B cell (primary cell): ENCODE data around the gene POLR3G. TPM values are rescaled to one million over a fixed set of nuclear protein-coding genes. Genes with fewer than 3 reads are reported as not detected.

Experiments
- ATAC-seq: fragments of 200-7000 bp; cut with Tn5 transposase; one replicate; pipeline ENCODE4 v1.10.0; 2021; ENCODE audit warnings: low read depth, mild to moderate bottlenecking, moderate number of reproducible peaks, moderate library complexity
- CTCF ChIA-PET: fragments of 350-600 bp; sonication (Branson Sonifier 250); formaldehyde crosslinking; loops from one replicate; lab custom pipeline; 2021; ENCODE audit warnings: antibody characterized with exemption, inconsistent platforms; lab: Charles Lee
- POLR2A ChIA-PET: fragments of 350-600 bp; sonication (Branson Sonifier 250); formaldehyde crosslinking; loops from one replicate; lab custom pipeline; 2021; ENCODE audit warnings: antibody characterized with exemption; lab: Charles Lee
- DNase-seq: peaks from one replicate; pipeline ENCODE4 v3.0.0; 2013
- H2AFZ ChIP-seq: 2 replicates; pipeline ENCODE4 v1.6.1; 2012; ENCODE audit warnings: mild to moderate bottlenecking, low read depth, low read length; ENCODE audit not compliant: insufficient read depth, poor library complexity, severe bottlenecking
- H3K27ac ChIP-seq, 2 donors: 1 replicate in 1 of 2; 2 replicates in 1 of 2; pipeline ENCODE4 v1.5.1; 2012 to 2013; ENCODE audit warnings: low read length in 2 of 2, mild to moderate bottlenecking in 2 of 2, moderate library complexity in 1 of 2
- H3K27me3 ChIP-seq, 4 experiments: fragments of 200-600 bp in 1 of 4; sonication (generic) in 1 of 4; replicated peaks in 1 of 4; 1 replicate in 2 of 4; 2 replicates in 2 of 4; pipeline versions ENCODE4 v1.6.1 to v1.7.0; 2013 to 2016; ENCODE audit warnings: low read length in 3 of 4, mild to moderate bottlenecking in 2 of 4, mixed read lengths in 1 of 4, moderate library complexity in 1 of 4; ENCODE audit not compliant: insufficient read depth in 4 of 4, control insufficient read depth in 3 of 4; ENCODE audit errors: control extremely low read depth in 1 of 4
- H3K36me3 ChIP-seq, 2 experiments: replicated peaks in 1 of 2; 1 replicate in 1 of 2; 2 replicates in 1 of 2; pipeline versions ENCODE4 v1.6.1 to v1.7.1; 2013; ENCODE audit warnings: low read length in 1 of 2; ENCODE audit not compliant: insufficient read depth in 2 of 2, control insufficient read depth in 1 of 2; ENCODE audit errors: control extremely low read depth in 1 of 2, extremely low read depth in 1 of 2
- H3K4me1 ChIP-seq, 2 donors: fragments of 200-600 bp in 1 of 2; sonication (generic) in 1 of 2; 1 replicate in 1 of 2; 2 replicates in 1 of 2; pipeline versions ENCODE4 v1.5.1 to v1.6.1; 2013 to 2017; ENCODE audit warnings: low read length in 2 of 2; ENCODE audit not compliant: control insufficient read depth in 2 of 2, insufficient read depth in 2 of 2
- H3K4me2 ChIP-seq: replicated peaks from 2 replicates; pipeline ENCODE3; 2012; ENCODE audit warnings: mild to moderate bottlenecking, low read depth, low read length; ENCODE audit not compliant: poor library complexity, severe bottlenecking
- H3K4me3 ChIP-seq, 5 experiments: fragments of 200-600 bp in 1 of 5; sonication (generic) in 1 of 5; 1 replicate in 3 of 5; 2 replicates in 2 of 5; pipeline versions ENCODE4 v1.5.1 to v1.7.0; 2011 to 2016; ENCODE audit warnings: low read length in 4 of 5, mild to moderate bottlenecking in 4 of 5, low read depth in 2 of 5, control low read depth in 1 of 5, moderate library complexity in 1 of 5; ENCODE audit not compliant: insufficient read depth in 1 of 5; ENCODE audit errors: control extremely low read depth in 1 of 5, extremely low read depth in 1 of 5
- H3K79me2 ChIP-seq: fragments of 200-600 bp; sonication (generic); one replicate; pipeline ENCODE4 v1.6.0; 2016; ENCODE audit warnings: low read length; ENCODE audit not compliant: control insufficient read depth, insufficient read depth
- H3K9ac ChIP-seq: fragments of 200-600 bp; sonication (generic); 2 replicates; pipeline ENCODE4 v1.6.1; 2017; ENCODE audit warnings: mild to moderate bottlenecking, low read length, moderate library complexity
- H3K9me3 ChIP-seq, 3 donors: one replicate each; pipeline versions ENCODE4 v1.6.1 to v1.7.1; 2013; ENCODE audit warnings: low read length in 2 of 3; ENCODE audit not compliant: control insufficient read depth in 2 of 3, insufficient read depth in 1 of 3; ENCODE audit errors: control extremely low read depth in 1 of 3
- H4K20me1 ChIP-seq: 2 replicates; pipeline ENCODE4 v1.6.0; 2012; ENCODE audit warnings: mild to moderate bottlenecking, low read length; ENCODE audit not compliant: insufficient read depth, control insufficient read depth, poor library complexity, severe bottlenecking
- H3K27ac Mint-ChIP-seq: one replicate; pipeline ENCODE4 v1.8.0; 2021; ENCODE audit warnings: mixed read lengths
- H3K27me3 Mint-ChIP-seq: one replicate; pipeline ENCODE4 v1.8.0; 2021; ENCODE audit warnings: mixed read lengths
- H3K4me1 Mint-ChIP-seq: one replicate; pipeline ENCODE4 v1.8.0; 2021; ENCODE audit warnings: mixed read lengths
- H3K4me3 Mint-ChIP-seq: one replicate; pipeline ENCODE4 v1.8.0; 2021; ENCODE audit warnings: mixed read lengths
- H3K9me3 Mint-ChIP-seq: one replicate; pipeline ENCODE4 v1.8.0; 2022; ENCODE audit warnings: mixed read lengths; ENCODE audit not compliant: insufficient read depth
- EZH2 ChIP-seq: IDR thresholded peaks from 2 replicates; pipeline ENCODE4 v1.6.1; 2012; ENCODE audit warnings: borderline replicate concordance, low read depth, mild to moderate bottlenecking, moderate library complexity, low read length; ENCODE audit not compliant: insufficient read depth, poor library complexity, severe bottlenecking
- WGBS: methylation state at CpG from one replicate; pipeline ENCODE4 v1.1.5; 2013; ENCODE audit warnings: missing lambda C conversion rate; ENCODE audit not compliant: insufficient coverage; 5-methylcytosine and 5-hydroxymethylcytosine counted together
- intact Hi-C: fragments of 100-400 bp; cut with micrococcal nuclease; formaldehyde crosslinking; loops from one replicate; pipeline ENCODE4 v1.10.0; 2022
- polyA plus RNA-seq: library from polyadenylated mRNA; depleted of rRNA; stranded (reverse); fragments of >200 nt; gene quantifications from 2 replicates; pipeline ENCODE4 v1.2.3, GENCODE V29; 2012
- total RNA-seq, 2 donors: library from RNA; stranded (reverse); fragments of 120-200 nt in 1 of 2; gene quantifications; 1 replicate in 1 of 2; 2 replicates in 1 of 2; pipeline versions ENCODE4 v1.2.3 to v1.2.4, GENCODE V29; 2013 to 2022
- TF ChIP-seq, protein P1 (sequence below): fragments of 200-600 bp; IDR thresholded peaks from one replicate; pipeline ENCODE4 v1.8.0; 2022; ENCODE audit warnings: antibody characterized with exemption, mild to moderate bottlenecking

Gene POLR3G
- total and polyA plus RNA-seq, 2 donors (not counting 1 experiment from before 2014, with no cell fraction given) = 0.52 to 2.3 TPM

DNA sequence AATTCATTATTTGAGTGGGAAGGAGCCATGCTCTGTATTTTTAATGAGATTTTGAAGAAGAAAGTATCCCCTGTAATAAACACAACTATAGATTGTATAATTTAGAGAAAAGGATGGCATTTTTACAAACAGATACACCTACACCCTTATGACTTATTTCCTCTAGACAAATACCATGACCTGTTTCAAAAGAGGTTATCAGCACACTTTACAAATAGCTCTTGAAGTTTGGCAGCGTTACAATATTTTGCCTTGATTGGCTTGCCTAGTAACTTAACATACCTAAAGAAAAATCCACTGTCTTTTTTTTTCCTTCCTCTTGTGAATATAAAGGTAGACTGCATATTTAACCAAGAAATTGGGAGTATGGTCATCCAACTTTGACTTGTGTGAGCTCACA lies 36.6 kb upstream of the POLR3G start:
- Histone ChIP-seq H3K36me3 (no peaks in the 10 kb centered on the region), H3K9me3 (no peaks in the 10 kb centered on the region), H3K27ac (no peak overlapping the region), H3K4me3 (no peak overlapping the region), H2AFZ (no peak overlapping the region), H3K9ac (no peak overlapping the region), H3K79me2 (no peaks in the 10 kb centered on the region), H3K4me1 (peaks cover 4% of the 10 kb centered on the region in 2 donors), H3K4me2 (no peak overlapping the region), H3K27me3 (no peaks in the 10 kb centered on the region), H4K20me1 (no peaks in the 10 kb centered on the region)
- ChIA-PET CTCF (interaction anchor here (0.6 to 8.3 kb wide), 8 partner anchors 8 to 345 kb away, joined by 3 to 77 read pairs (median 7); partner anchors contain the start of gene LYSMD3), POLR2A (no interaction called here)
- no peak overlapping the region for H3K27ac Mint-ChIP-seq
- H3K4me3 Mint-ChIP-seq = no peak overlapping the region
- DNase-seq (no peak), ATAC-seq (no peak)
- TF ChIP-seq, protein P1, sequence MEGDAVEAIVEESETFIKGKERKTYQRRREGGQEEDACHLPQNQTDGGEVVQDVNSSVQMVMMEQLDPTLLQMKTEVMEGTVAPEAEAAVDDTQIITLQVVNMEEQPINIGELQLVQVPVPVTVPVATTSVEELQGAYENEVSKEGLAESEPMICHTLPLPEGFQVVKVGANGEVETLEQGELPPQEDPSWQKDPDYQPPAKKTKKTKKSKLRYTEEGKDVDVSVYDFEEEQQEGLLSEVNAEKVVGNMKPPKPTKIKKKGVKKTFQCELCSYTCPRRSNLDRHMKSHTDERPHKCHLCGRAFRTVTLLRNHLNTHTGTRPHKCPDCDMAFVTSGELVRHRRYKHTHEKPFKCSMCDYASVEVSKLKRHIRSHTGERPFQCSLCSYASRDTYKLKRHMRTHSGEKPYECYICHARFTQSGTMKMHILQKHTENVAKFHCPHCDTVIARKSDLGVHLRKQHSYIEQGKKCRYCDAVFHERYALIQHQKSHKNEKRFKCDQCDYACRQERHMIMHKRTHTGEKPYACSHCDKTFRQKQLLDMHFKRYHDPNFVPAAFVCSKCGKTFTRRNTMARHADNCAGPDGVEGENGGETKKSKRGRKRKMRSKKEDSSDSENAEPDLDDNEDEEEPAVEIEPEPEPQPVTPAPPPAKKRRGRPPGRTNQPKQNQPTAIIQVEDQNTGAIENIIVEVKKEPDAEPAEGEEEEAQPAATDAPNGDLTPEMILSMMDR = no peak
- no peak for TF ChIP-seq EZH2
- WGBS = no CpG with 5 or more reads among the region's 1 CpG
- no peaks in the 10 kb centered on the region for H3K9me3 Mint-ChIP-seq
- peaks cover 7% of the 10 kb centered on the region for H3K4me1 Mint-ChIP-seq
- H3K27me3 Mint-ChIP-seq = peaks cover 4% of the 10 kb centered on the region
- intact Hi-C loops = no loop called here

DNA sequence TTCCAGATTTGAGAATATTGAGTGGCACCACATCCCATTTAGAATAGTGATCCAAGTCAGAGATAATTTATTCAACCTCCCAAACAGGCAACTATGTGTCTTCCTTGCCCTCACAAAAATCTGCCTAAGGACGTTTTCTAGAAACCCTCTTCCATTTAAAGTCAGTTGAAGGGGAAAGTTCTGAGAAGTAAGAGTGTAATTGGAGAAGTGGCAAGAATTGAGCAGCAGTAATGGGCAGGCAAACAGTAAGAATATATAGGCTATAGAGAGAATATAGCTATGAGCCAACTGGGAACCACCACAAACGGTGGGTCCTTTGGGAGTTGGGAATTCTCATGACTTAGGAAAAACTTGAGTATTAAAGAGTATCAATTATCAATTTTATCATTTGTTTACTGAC lies 34.0 kb upstream of the POLR3G start:
- ChIA-PET POLR2A (no interaction called here), CTCF (interaction anchor here (0.7 to 8.3 kb wide), 6 partner anchors 11 to 548 kb away, joined by 3 to 77 read pairs (median 7); partner anchors contain the start of gene LYSMD3)
- intact Hi-C loops = no loop called here
- H3K27me3 ChIP-seq = no peaks in the 10 kb centered on the region
- Mint-ChIP-seq H3K9me3 (no peaks in the 10 kb centered on the region), H3K4me3 (peak overlapping the region; percentile 85), H3K27me3 (peaks cover 4% of the 10 kb centered on the region), H3K27ac (no peak overlapping the region), H3K4me1 (peaks cover 7% of the 10 kb centered on the region)
- H3K79me2 ChIP-seq = no peaks in the 10 kb centered on the region
- H3K4me1 ChIP-seq = peaks cover 4% of the 10 kb centered on the region in 2 donors
- H2AFZ ChIP-seq = peak overlapping the region; percentile 81
- TF ChIP-seq EZH2 = no peak
- TF ChIP-seq, protein P1 = no peak
- no CpG with 5 or more reads among the region's 2 CpGs for WGBS
- no peak overlapping the region for H3K4me2 ChIP-seq
- H4K20me1 ChIP-seq = no peaks in the 10 kb centered on the region
- H3K36me3 ChIP-seq = no peaks in the 10 kb centered on the region
- ATAC-seq = no peak
- H3K9ac ChIP-seq = no peak overlapping the region
- no peak overlapping the region for H3K27ac ChIP-seq
- H3K4me3 ChIP-seq = no peak overlapping the region
- no peak for DNase-seq
- H3K9me3 ChIP-seq = no peaks in the 10 kb centered on the region
